Smooth muscle cell of the brain vasculature (primary cell): ENCODE data around the gene IL12A.

Source experiments
- DNase-seq: peaks from one replicate; pipeline ENCODE4 v3.0.0-alpha.2; 2012; ENCODE audit warnings: low read depth, low spot score

IL12A gene

GRCh38 chr3:160023476-160023875, 34.8 kb downstream of the IL12A start:
- no peak for DNase-seq

- DNase-seq, result no peak
These were observed 39.0 kb downstream of the IL12A start for GRCh38 chr3:160027541-160028195.

GRCh38 chr3:160035757-160036156, 47.1 kb downstream of the IL12A start:
- DNase-seq, result no peak

- no peak for DNase-seq
These were observed 50.4 kb downstream of the IL12A start for GRCh38 chr3:160038862-160039562.

- DNase-seq, result no peak
These were observed 51.5 kb downstream of the IL12A start for GRCh38 chr3:160040181-160040580.

- DNase-seq, result no peak
These were observed 52.8 kb downstream of the IL12A start for GRCh38 chr3:160041465-160041864.

- no peak for DNase-seq
These were observed 55.5 kb downstream of the IL12A start for GRCh38 chr3:160044121-160044520.
